GM18498 (cell line): ENCODE data around the gene SKI.
"Not testable (repeated sequence)": the region's sequence is repeated elsewhere in the genome, so short reads cannot be mapped to it uniquely, and the experiment has no call there.

Source experiments
- ATAC-seq: cut with Tn5 transposase; IDR thresholded peaks from one replicate; pipeline ENCODE4 v1.9.1; 2021; ENCODE audit warnings: mild to moderate bottlenecking, moderate library complexity; ENCODE audit not compliant: unreplicated experiment

SKI gene

DNA sequence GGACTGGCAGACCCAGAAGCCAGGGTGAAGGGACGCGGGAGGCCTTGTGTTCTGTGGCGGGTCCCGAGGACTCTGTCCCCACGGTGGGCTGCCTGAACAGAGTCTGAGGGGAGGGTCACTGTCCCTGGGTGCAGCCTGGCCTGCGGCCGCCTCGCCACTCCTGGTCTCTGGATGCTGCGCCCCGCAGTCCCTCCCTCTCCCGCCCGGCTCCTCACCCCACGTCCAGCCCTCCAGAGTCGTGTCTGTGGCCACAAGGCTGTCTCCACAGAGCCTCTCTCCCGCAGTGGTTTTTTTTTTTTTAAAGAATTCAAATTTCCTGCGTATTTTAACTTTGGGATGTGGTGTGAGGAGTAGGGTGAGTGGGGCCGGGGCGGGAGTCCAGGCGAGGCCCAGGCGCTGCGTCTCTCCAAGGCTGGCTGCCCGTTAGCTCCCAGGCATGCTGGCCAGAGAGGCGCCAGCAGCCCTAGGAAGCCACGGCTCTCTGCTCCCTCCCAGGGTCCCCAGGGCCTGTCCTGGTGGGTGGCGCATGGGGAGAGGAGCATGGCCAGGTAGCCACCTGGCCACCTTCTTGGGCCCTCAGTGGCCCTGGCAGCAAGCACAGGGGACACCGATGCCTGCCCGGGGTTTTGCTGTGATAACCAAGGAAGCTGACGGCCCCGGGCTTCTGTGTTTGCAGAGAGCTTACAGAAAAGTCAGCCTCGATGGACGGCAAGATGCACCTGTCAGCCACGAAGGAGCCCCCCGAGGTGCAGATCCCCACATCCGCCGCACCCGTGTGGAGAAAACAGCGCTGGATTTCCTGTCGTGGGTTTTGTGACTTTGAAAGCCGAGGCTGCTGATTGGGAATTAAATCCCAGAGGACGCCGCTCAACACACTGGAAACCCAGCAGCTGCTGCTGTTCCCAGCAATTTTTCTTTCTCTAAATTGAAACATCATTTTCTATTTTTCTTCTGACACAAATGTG, 90.5 kb downstream of the SKI start:
- no peak for ATAC-seq

DNA sequence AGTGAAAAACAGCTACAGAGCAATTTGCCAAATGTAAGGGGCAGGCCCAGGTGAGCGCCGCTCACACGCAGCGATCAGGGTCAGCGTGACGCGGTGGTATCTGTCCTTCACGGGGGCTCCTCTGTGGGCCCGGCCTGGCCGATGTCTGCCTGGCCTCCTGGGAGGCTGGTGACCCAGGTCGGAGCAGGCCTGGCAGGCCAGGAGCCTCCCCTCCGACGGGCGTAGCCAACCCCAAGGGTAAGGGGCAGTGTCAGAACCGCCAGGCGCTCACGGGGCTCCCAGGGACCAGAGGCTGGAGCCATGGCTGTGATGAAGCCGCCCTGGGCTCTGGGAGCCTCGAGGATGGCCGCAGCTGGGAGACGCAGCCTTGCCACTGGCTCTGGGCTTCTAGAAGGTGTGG, 91.2 kb downstream of the SKI start:
- no peak for ATAC-seq

DNA sequence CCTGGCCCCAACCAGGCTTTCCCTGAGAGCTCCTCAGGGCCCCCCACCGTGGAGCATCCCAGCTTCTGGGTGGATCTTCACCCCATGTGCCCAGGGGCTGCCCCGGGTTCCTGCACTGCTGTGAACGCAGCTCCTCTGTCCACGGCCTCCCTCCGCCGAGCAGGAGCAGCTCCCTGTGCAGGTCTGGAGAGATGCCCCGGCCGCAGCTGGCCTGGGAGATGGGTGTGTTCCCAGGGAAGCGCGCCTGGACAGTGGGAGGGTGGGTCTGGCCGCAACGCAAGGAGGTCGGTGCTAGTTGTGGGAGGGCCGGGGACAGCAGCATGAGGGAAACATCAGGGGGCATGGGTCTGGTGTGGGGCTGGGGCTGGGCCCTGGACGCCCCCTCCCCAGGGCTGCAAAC, 91.9 kb downstream of the SKI start:
- ATAC-seq = no peak

- ATAC-seq = no peak
Measured at GRCh38 chr1:2320760-2321667, 92.9 kb downstream of the SKI start.

DNA sequence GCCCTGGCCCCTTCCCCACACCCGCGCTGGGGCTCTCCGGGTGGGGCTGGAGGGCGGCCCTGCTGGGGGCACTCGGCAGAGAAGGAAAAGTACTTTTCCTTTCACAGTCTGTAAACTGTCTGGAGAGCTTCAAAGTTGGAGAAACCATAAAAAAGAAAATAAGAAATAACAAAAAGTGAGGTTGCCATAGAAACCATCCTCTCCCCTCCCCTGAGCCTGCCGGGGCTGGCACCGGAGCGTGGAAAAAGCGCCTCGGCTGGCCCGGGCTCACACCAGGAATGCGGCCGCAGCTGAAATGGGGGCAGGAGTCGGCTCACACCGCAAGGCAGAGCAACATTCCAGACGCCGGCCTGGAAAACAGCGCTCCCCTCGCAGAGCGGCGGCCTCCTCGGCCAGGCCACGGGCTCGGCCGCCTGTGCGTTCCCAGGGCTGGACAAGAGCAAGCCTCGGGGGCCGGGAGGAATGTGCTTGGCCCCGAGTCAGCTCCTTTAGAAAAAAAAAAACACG, 94.0 kb downstream of the SKI start:
- no peak for ATAC-seq

- no peak for ATAC-seq
Measured at GRCh38 chr1:2322581-2323211, 94.6 kb downstream of the SKI start.

DNA sequence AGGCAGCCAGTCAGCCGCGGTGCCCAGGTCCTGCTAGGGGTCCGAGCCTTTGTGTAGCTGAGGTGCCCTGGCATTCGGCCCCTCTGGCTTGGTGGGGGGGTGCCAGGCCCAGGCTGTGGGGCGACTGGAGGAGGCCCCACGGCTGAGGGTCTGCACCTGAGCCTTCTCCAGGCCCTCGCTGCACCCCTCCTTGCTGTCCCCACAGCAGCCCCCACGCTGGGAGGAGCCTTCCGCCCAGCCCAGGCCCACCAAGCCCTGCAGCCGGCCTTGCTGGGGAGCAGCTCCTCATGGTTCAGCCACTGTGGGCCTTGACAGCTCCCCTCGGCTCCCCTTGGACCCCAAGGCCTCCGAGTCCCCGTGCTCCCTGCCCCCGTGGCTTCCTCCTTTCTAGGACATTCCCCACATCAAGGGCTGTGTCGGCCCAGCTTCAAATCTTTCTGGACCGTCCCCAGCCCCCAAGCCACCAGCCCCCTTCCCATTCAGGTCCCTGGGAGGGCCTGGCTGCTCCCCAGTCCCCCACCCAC, 95.4 kb downstream of the SKI start:
- ATAC-seq = no peak

- no peak for ATAC-seq
Measured at GRCh38 chr1:2324553-2325366, 96.6 kb downstream of the SKI start.

GRCh38 chr1:2326524-2326923, 98.4 kb downstream of the SKI start:
- no peak for ATAC-seq

DNA sequence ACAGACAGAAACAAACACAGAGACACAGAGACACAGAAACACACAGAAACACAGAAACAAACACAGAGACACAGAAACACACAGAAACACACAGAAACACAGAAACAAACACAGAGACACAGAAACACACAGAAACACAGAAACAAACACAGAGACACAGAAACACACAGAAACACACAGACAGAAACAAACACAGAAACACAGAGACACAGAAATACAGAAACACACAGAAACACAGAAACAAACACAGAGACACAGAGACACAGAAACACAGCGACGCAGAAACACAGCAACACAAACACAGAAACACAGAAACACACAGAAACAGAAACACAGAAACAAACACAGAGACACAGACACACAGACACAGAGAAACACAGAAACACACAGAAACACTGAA, 99.0 kb downstream of the SKI start:
- not testable (repeated sequence) for ATAC-seq

DNA sequence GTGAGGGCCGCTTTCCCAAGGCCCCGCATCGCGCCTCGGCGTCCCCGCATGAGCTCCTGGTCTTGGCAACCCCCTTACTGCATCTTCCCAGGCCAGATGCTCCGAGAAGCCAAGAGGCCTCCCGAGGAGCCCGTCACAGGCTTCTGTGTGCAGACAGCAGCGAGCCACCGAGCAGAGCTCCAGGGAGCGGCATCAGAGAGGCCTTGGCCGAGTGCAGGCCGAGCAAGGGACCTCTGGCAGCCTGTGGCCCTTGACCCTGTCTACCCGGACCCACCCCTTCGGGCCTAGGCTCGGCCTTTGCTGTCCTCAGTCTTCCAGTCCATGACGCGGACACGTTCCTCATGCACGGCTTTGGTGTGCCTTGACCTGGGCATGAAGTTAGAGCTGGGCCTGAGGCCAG, 99.7 kb downstream of the SKI start:
- no peak for ATAC-seq

- no peak for ATAC-seq
Measured at GRCh38 chr1:2328676-2329455, 100.7 kb downstream of the SKI start.

DNA sequence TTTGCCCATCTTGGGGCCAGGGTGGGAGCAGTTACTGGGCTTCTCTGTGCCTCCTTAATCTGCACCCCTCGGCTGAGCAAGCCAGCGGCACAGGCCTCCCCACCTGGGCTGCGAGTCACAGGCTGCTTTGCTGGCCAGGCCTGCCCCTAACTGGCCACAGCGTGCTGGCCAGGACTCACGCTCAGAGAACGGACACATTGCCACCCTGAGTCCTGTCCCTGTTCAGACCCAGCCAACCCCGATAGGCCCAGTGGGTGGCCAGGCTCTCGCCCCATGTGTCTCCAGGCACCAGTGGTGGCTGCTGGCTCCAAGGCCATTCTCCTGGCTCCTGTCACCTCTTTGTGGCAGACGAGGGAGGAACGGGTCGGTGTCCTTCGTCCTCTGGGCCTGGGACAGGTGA, 101.9 kb downstream of the SKI start:
- ATAC-seq = no peak

- no peak for ATAC-seq
Measured at GRCh38 chr1:2330519-2331199, 102.5 kb downstream of the SKI start.

- no peak for ATAC-seq
Measured at GRCh38 chr1:2331200-2331544, 103.1 kb downstream of the SKI start.

- not testable (repeated sequence) for ATAC-seq
Measured at GRCh38 chr1:2331580-2331979, 103.5 kb downstream of the SKI start.

DNA sequence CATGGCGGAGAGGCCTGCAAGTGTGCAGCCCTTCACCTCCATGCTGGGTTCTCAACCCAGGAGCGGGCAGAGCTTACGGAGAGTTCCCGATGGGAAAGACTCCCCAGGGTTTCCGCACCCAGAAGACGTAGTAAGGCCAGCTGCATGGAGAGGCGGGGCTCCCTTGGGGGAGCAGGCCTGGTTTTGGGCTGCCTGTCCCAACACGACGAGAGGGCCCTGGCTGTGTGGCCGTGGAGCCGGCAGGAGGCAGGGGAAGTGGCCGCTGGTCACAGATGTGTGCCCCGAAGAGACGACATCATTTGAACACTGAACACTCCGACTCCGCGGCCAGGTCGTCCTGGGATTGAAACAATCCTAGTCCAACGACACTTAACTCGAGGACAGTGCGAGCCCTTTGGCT, 106.2 kb downstream of the SKI start:
- ATAC-seq = no peak

DNA sequence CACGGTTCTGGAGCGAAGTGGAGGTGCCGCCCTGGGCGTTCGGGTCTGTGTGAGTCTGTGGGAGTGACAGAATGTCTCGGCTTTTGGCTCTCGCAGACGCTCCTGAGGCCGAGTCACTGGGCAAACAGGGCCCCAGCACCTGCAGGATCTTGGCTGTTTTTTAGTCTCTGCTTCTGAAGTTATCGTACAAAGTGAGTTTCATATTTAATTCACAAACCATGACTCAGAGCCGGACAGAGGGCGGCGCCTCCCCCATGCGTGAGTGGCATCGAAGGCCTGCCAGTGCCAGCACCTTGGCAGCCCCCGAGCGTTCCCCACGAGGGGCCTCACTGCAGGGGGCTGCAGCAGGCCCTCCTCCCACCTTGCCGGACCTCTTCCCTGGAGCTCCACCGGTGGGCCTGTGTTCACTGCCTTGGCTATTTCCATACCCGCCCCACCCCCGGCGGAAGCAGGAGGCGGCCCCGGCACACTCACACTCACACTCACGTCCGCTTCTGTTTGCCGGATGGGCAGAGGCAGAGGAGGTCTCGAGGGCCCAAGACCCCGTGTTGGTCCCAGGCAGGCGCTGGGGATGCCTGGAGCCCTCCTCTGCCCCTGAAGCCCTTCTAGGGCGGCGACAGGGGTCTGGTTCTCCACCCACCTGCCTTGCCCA, 106.9 kb downstream of the SKI start:
- ATAC-seq = no peak
